ENCODE data around the gene TTBK2.
"Not testable (repeated sequence)": the region's sequence is repeated elsewhere in the genome, so short reads cannot be mapped to it uniquely, and the experiment has no call there.

TTBK2 gene

GRCh38 chr15:42820811-42821210 lies 99.8 kb downstream of the TTBK2 start:
- DNase-seq, result no peak

DNA sequence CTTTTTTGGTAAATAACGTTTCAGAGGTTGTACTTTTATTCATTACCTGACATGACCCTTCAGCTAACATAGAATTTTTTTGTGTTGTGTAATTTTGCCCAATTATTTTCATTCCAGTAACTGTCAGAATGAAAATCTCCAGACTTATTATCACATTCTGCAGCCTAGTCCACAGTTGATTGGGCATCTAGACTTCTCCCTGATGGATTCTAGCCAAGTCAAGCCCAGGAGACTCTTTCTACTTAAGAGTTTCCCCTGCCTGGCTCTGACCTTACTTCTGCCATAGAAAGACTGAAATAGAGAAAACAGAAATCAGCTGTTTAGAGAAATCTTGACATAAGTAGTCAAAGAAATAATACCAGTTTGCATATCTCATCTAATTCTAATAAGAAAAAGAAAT lies 100.8 kb downstream of the TTBK2 start:
- DNase-seq, result no peak

DNA sequence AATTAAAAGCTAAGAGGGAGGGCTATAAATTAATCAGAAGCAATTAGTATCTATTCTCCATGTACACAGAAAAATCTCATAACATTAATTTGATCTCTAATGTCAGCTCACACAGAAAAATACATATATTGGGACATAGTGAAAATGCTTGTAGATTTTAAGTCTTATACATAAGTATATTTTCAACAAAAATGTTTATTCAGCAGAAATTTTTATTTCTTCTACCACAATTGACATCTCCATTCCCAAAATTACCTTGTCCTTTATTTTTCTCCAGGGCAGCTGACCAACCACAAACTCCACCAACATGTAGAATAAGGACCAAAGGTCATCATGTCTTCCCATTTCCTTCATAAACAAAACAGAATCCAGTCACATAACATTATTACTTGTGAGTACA lies 109.1 kb downstream of the TTBK2 start:
- DNase-seq, result no peak

GRCh38 chr15:42808913-42809312 lies 111.7 kb downstream of the TTBK2 start:
- DNase-seq, result no peak

- DNase-seq, result no peak
These were observed 115.3 kb downstream of the TTBK2 start for GRCh38 chr15:42805266-42805665.

DNA sequence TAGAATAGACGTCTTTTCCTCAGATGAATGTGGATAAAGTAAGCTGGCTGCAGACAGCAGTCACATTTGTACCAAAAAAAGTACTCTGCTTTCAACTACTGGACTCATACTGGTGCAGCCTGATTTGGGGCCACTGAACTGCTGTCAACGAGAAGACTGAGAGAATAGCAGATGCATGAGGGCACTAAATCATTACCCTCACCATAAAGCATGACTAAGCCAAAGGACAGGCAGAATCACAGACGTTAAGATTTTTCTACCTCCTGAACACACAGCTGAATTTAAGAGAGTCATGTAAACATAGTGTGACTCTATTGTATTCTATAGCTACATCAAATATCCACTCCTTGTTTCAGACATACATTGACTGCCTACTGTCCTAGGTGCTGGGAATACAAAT lies 115.8 kb downstream of the TTBK2 start:
- no peak for DNase-seq

- no peak for DNase-seq
These were observed 117.1 kb downstream of the TTBK2 start for GRCh38 chr15:42803436-42803835.

DNA sequence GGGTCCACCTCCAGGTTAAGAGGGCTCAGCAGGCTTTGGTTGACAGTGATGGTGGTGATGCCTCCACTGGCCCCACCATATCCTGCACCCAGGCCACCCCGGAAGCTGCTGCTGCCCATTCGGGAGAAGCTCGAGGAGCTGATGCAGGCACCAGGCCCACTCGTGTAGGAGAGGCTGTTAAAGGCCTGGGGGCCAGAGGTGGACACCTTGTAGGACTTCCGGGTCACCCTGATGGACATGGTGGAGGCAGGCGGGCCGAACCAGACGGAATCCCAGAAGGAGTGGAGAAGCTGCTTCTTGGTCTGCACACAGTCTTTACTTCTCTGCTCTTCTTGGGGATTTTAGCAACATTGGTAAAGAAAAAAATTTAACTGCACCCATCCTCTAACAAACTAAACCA lies 118.4 kb downstream of the TTBK2 start:
- no peak for DNase-seq

DNA sequence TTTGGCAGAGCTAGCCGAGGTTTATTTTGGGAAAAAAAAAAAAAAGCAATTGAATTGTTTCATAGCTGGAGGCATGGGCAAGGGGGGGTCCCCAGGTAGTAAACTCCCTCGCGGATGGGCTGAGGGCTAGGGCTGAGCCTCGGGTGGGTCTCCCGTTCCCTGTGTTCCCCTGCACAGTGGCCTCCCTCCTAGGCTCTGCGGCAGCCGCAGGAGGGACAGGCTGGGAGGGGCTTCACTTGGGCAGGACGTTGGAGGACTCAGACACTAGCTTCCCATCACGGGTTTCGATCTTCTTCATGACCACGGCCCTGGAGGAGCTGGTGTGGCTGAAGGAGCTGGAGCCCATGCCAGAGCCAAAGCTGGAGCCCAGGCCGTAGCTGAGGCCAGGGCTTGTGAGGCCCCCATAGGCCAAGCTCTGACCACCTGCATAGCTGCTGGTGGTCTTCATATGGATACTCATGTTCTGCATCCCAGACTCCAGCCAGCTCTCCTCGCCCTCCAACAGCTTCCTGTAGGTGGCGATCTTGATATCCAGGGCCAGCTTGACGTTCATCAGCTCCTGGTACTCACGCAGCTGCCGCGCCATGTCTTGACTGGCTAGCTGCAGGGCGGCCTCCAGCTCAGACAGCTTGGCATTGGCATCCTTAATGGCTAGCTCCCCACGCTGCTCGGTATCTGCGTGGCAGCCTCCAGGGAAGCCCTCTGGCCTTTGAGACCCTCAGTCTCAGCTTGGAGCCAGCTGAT lies 119.7 kb downstream of the TTBK2 start:
- DNase-seq, result no peak

GRCh38 chr15:42798802-42799201 lies 121.8 kb downstream of the TTBK2 start:
- DNase-seq, result no peak

DNA sequence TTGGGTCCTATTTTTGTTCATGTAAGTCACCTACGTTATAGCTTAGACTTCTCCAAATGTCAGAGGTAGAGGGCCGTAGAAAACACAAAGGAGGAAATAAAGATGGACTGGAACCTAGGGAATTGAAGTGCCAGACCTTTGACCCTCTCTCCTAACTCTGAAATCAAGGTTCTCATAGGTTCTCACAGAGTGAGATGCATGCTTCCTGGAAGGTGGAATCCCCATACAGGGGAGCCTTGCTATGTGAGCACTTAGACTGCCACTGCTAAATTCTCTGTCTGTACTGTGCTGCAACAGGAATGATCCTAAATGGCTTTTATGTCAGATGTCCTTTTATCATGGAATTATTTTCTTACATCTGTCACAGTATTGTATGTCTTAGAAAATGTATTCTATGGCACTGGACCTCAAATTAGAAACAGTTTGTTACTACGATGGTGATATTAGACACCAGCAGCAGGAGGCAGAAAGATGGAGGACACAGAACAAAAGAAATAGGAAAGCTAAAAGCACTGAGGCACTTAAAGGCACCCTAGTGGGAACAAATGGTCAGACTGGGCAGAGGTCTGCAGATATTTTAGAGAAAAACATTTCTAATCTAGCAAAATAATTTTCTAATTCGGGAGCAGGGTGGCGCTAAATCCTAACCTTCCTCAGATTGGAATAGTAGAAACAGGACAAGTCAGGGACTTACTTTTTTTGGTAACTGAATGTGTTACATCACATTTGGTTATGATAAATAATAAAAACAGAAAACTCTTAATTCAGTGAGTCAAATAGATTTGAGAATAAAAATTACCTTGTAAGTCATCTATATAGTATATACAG lies 123.4 kb downstream of the TTBK2 start:
- DNase-seq, result no peak

DNA sequence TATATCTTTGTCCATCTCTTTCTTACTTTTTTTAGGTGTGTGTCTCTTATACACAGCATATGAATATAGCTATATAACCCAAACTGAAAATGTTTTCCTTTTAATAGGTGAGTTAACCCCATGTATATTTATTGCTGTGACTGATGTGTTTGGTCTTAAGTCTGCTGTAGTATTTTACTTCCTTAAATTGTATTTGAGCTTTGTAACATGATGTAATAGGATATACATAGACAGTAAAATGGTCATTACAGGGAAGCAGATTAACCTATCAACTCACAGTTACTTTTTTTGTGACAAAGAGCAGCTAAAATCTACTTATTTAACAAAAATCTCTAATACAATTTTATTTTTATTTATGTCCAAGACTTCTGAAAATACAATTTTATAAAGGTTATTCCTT lies 131.9 kb downstream of the TTBK2 start:
- no peak for DNase-seq

- no peak for DNase-seq
These were observed 133.6 kb downstream of the TTBK2 start for GRCh38 chr15:42786978-42787377.

GRCh38 chr15:42785569-42785968 lies 135.0 kb downstream of the TTBK2 start:
- no peak for DNase-seq

DNA sequence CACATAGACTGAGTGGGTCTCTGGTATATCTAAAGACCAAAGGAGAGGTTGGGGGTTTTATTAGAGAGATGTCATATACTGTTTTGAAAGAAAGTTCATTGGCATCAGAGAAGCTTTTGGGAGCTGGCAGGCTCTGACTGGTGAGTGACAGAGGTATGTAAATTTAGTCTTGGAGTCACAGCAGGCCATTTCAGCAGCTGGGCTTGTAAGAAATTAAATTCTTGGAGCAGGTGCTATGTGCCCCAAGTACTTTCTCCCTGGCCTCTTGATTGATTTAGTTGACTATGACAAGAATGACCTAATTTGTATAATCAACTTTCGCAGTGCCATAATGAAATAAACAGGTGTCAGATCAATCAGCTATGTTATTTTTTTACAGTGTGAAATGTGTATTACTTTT lies 135.9 kb downstream of the TTBK2 start:
- DNase-seq, result no peak

DNA sequence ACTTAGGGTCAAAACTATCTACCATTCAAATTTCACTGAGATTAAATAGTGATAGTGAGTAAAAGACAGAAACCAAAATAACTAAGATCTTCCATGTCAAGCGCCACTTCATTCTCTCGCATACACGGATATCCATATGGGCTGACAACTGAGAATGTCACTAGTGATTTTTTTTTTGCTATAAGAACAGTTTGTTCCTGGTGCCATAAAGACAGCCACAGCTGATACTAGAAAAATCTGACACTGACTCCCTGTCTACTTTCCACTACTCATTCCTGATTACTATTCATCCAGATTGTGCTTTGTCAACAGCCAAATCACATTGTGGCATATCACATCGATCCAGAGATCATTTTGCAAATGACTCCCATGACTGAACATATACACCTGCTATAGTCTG lies 137.9 kb downstream of the TTBK2 start:
- DNase-seq, result no peak

GRCh38 chr15:42775416-42775815 lies 145.2 kb downstream of the TTBK2 start:
- DNase-seq, result no peak

DNA sequence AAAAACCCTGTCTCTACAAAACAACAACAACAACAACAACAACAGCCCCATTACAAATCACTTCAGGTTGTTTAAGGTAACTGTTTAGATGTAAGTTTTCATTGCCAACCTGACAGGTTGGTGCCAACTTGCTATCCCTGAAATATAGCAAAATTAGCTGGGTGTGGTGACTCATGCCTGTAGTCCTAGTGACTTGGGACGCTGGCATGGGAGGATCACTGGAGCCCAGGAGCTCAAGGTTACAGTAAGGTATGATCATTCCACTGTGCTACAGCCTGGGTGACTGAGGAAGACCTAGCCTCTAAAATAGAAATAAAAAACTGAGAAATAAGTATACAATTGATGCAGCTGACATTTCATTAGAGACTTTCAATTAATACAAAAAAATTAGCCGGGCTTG lies 147.7 kb downstream of the TTBK2 start:
- no peak for DNase-seq

DNA sequence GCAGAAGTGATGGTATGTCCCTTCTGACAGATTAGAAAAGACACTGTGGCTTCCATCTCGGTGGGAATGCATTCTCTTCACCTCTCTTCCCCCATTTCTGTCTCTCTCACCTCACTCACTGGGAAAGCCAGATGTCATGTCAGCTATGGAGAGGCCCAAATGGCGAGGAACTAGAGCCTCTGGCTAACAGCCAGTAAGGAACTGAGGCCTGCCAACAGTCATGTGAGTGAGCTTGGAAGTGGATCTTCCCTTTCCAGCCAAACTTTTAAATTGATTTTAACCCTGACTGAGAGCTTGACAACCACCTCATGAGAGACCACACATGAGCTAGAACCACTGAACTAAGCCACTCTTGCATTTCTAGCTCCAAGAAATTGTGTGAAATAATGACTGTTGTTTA lies 148.4 kb downstream of the TTBK2 start:
- no peak for DNase-seq

DNA sequence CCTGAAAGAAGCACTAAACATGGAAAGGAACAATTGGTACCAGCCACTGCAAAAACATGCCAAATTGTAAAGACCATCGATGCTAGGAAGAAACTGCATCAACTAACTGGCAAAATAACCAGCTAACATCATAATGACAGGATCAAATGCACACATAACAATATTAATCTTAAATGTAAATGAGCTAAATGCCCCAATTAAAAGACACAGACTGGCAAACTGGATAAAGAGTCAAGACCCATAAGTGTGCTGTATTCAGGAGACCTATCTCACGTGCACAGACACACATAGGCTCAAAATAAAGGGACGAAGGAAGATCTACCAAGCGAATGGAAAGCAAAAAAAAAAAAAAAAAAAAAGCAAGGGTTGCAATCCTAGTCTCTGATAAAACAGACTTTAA lies 154.5 kb downstream of the TTBK2 start:
- not testable (repeated sequence) for DNase-seq

DNA sequence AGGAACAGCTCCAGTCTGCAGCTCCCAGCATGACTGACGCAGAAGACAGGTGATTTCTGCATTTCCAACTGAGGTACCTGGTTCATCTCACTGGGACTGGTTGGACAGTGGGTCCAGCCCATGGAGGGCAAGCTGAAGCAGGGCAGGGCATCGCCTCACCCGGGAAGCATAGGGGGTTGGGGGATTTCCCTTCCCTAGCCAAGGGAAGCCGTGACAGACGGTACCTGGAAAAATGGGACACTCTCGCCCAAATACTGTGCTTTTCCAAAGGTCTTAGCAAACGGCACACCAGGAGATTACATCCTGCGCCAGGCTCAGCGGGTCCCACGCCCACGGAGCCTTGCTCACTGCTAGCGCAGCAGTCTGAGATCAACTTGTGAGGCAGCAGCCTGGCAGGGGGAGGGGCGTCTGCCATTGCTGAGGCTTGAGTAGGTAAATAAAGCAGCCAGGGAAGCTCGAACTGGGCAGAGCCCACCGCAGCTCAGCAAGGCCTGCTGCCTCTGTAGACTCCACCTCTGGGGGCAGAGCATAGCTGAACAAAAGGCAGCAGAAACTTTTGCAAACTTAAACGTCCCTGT lies 156.3 kb downstream of the TTBK2 start:
- DNase-seq, result not testable (repeated sequence)

DNA sequence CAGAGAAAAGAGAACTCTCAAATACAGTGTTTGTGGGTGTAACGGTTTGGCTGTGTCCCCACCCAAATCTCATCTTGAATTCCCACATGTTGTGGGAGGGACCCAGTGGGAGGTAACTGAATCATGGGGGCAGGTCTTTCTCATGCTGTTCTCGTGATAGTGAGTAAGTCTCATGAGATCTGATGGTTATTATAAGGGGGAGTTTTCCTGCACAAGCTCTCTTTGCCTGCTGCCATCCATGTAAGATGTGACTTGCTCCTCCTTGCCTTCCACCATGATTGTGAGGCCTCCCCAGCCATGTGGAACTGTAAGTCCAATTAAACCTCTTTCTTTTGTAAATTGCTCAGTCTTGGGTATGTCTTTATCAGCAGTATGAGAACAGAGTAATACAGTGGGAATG lies 158.8 kb downstream of the TTBK2 start:
- DNase-seq, result not testable (repeated sequence)

- DNase-seq, result no peak
These were observed 159.8 kb downstream of the TTBK2 start for GRCh38 chr15:42760759-42761158.

- no peak for DNase-seq
These were observed 161.5 kb downstream of the TTBK2 start for GRCh38 chr15:42759093-42759492.

Measured in stimulated activated CD4-positive, alpha-beta T cell treated with anti-CD3 and anti-CD28 coated beads, Interleukin-1b, Interleukin-23, amount 100 ng/mL, for 48 hours (primary cell).